Muscle layer of colon (tissue), 2 donors: Measurements from ENCODE around the gene DMRTA2.

Experiments used
- H3K27ac ChIP-seq: one replicate; pipeline ENCODE4 v1.7.0; 2013; ENCODE audit warnings: low read depth, mild to moderate bottlenecking, low read length, moderate library complexity
- H3K27me3 ChIP-seq, 2 donors: one replicate each; pipeline ENCODE4 v1.7.0; 2013; ENCODE audit warnings: low read length in 2 of 2, mild to moderate bottlenecking in 2 of 2; ENCODE audit not compliant: insufficient read depth in 2 of 2, control insufficient read depth in 1 of 2
- H3K36me3 ChIP-seq: one replicate; pipeline ENCODE4 v1.7.0; 2013; ENCODE audit warnings: mild to moderate bottlenecking, low read length; ENCODE audit not compliant: insufficient read depth
- H3K4me1 ChIP-seq: one replicate; pipeline ENCODE4 v1.7.0; 2013; ENCODE audit warnings: mild to moderate bottlenecking, low read length; ENCODE audit not compliant: insufficient read depth
- H3K4me3 ChIP-seq, 2 donors: one replicate each; pipeline ENCODE4 v1.7.0; 2013; ENCODE audit warnings: low read length in 2 of 2, low read depth in 1 of 2, mild to moderate bottlenecking in 1 of 2, moderate library complexity in 1 of 2
- H3K9ac ChIP-seq: one replicate; pipeline ENCODE4 v1.7.0; 2013; ENCODE audit warnings: low read length
- H3K9me3 ChIP-seq: one replicate; pipeline ENCODE4 v1.7.0; 2013; ENCODE audit warnings: mild to moderate bottlenecking, low read length
- donor health status: abdominal sarcoma.
- donor health status: Adenocarcinoma of cecum.

Gene DMRTA2

GRCh38 chr1:50422675-50422945 is 633 bp downstream of the DMRTA2 start:
- Histone ChIP-seq H3K27ac (no peak overlapping the region), H3K4me1 (peaks cover 32% of the 10 kb centered on the region), H3K4me3 (no peak overlapping the region), H3K36me3 (no peaks in the 10 kb centered on the region), H3K9me3 (no peaks in the 10 kb centered on the region), H3K27me3 (peaks cover 85 to 97% of the 10 kb centered on the region in 2 donors), H3K9ac (no peak overlapping the region)

- H3K4me3 ChIP-seq, result no peak overlapping the region
- H3K9me3 ChIP-seq, result no peaks in the 10 kb centered on the region
- no peak overlapping the region for H3K27ac ChIP-seq
- no peak overlapping the region for H3K9ac ChIP-seq
- peaks cover 85 to 97% of the 10 kb centered on the region in 2 donors for H3K27me3 ChIP-seq
- peaks cover 28% of the 10 kb centered on the region for H3K4me1 ChIP-seq
- H3K36me3 ChIP-seq, result no peaks in the 10 kb centered on the region
Observed at GRCh38 chr1:50421768-50422674, 1.2 kb downstream of the DMRTA2 start.

GRCh38 chr1:50421366-50421748 is 1.9 kb downstream of the DMRTA2 start:
- Histone ChIP-seq H3K4me1 (peaks cover 35% of the 10 kb centered on the region), H3K4me3 (no peak overlapping the region), H3K9ac (no peak overlapping the region), H3K36me3 (no peaks in the 10 kb centered on the region), H3K9me3 (no peaks in the 10 kb centered on the region), H3K27ac (no peak overlapping the region), H3K27me3 (peaks cover 87 to 97% of the 10 kb centered on the region in 2 donors)

GRCh38 chr1:50420689-50421365 is 2.4 kb downstream of the DMRTA2 start:
- no peaks in the 10 kb centered on the region for H3K36me3 ChIP-seq
- no peak overlapping the region for H3K27ac ChIP-seq
- no peaks in the 10 kb centered on the region for H3K9me3 ChIP-seq
- no peak overlapping the region for H3K9ac ChIP-seq
- H3K4me1 ChIP-seq, result peaks cover 36% of the 10 kb centered on the region
- peaks cover 81 to 97% of the 10 kb centered on the region in 2 donors for H3K27me3 ChIP-seq
- H3K4me3 ChIP-seq, result no peak overlapping the region

- H3K4me1 ChIP-seq, result peaks cover 32% of the 10 kb centered on the region
- H3K36me3 ChIP-seq, result no peaks in the 10 kb centered on the region
- no peak overlapping the region for H3K27ac ChIP-seq
- peaks cover 74 to 97% of the 10 kb centered on the region in 2 donors for H3K27me3 ChIP-seq
- no peaks in the 10 kb centered on the region for H3K9me3 ChIP-seq
- no peak overlapping the region for H3K4me3 ChIP-seq
- H3K9ac ChIP-seq, result no peak overlapping the region
Observed at GRCh38 chr1:50419907-50420677, 3.2 kb downstream of the DMRTA2 start.

GRCh38 chr1:50419192-50419906 is 3.9 kb downstream of the DMRTA2 start:
- no peaks in the 10 kb centered on the region for H3K9me3 ChIP-seq
- no peak overlapping the region for H3K4me3 ChIP-seq
- H3K36me3 ChIP-seq, result no peaks in the 10 kb centered on the region
- H3K27me3 ChIP-seq, result peaks cover 67 to 96% of the 10 kb centered on the region in 2 donors
- H3K9ac ChIP-seq, result no peak overlapping the region
- no peak overlapping the region for H3K27ac ChIP-seq
- H3K4me1 ChIP-seq, result peaks cover 25% of the 10 kb centered on the region

GRCh38 chr1:50418600-50419109 is 4.6 kb downstream of the DMRTA2 start:
- H3K9ac ChIP-seq, result no peak overlapping the region
- H3K27me3 ChIP-seq, result peaks cover 61 to 89% of the 10 kb centered on the region in 2 donors
- peaks cover 22% of the 10 kb centered on the region for H3K4me1 ChIP-seq
- H3K4me3 ChIP-seq, result peak overlapping the region in 1 of 2 donors; percentile 32
- no peaks in the 10 kb centered on the region for H3K9me3 ChIP-seq
- no peak overlapping the region for H3K27ac ChIP-seq
- H3K36me3 ChIP-seq, result no peaks in the 10 kb centered on the region

GRCh38 chr1:50417946-50418599 is 5.2 kb downstream of the DMRTA2 start:
- Histone ChIP-seq H3K27ac (no peak overlapping the region), H3K36me3 (no peaks in the 10 kb centered on the region), H3K4me3 (peak overlapping the region in 1 of 2 donors; percentile 32), H3K9me3 (no peaks in the 10 kb centered on the region), H3K27me3 (peaks cover 57 to 84% of the 10 kb centered on the region in 2 donors), H3K4me1 (peaks cover 16% of the 10 kb centered on the region), H3K9ac (no peak overlapping the region)

GRCh38 chr1:50417507-50417906 is 5.7 kb downstream of the DMRTA2 start:
- H3K4me1 ChIP-seq, result peaks cover 11% of the 10 kb centered on the region
- peaks cover 51 to 78% of the 10 kb centered on the region in 2 donors for H3K27me3 ChIP-seq
- H3K36me3 ChIP-seq, result no peaks in the 10 kb centered on the region
- no peaks in the 10 kb centered on the region for H3K9me3 ChIP-seq
- H3K9ac ChIP-seq, result no peak overlapping the region
- no peak overlapping the region for H3K4me3 ChIP-seq
- no peak overlapping the region for H3K27ac ChIP-seq

GRCh38 chr1:50416553-50417453 is 6.4 kb downstream of the DMRTA2 start:
- no peak overlapping the region for H3K9ac ChIP-seq

More at GRCh38 chr1:50416553-50417453, 6.4 kb downstream of the DMRTA2 start:
- Histone ChIP-seq H3K27me3 (peaks cover 44 to 71% of the 10 kb centered on the region in 2 donors), H3K4me1 (peaks cover 9% of the 10 kb centered on the region), H3K9me3 (no peaks in the 10 kb centered on the region), H3K4me3 (no peak overlapping the region), H3K27ac (no peak overlapping the region), H3K36me3 (no peaks in the 10 kb centered on the region)
